Neural progenitor cell (in vitro differentiated cells): ENCODE results near the gene DBP. TPM values are rescaled to one million over a fixed set of nuclear protein-coding genes. Genes with fewer than 3 reads are reported as not detected.
"Not testable (repeated sequence)": the region's sequence is repeated elsewhere in the genome, so short reads cannot be mapped to it uniquely, and the experiment has no call there.

Experiments used
- DNase-seq: peaks from one replicate; pipeline ENCODE4 v3.0.0-alpha.2; 2016; ENCODE audit warnings: low spot score
- H2AFZ ChIP-seq: fragments of 200-600 bp; sonication (generic); replicated peaks from 2 replicates; pipeline ENCODE4 v1.6.1; 2016; ENCODE audit warnings: antibody characterized with exemption
- H3F3A ChIP-seq: fragments of 200-600 bp; sonication (generic); 2 replicates; pipeline ENCODE4 v1.6.1; 2016; ENCODE audit warnings: antibody characterized with exemption, low read depth
- H3K27ac ChIP-seq: fragments of 200-600 bp; sonication (generic); 2 replicates; pipeline ENCODE4 v1.5.1; 2016; ENCODE audit warnings: mild to moderate bottlenecking
- H3K27me3 ChIP-seq: fragments of 200-600 bp; sonication (generic); 2 replicates; pipeline ENCODE4 v1.6.1; 2016; ENCODE audit warnings: mild to moderate bottlenecking, moderate library complexity
- H3K36me3 ChIP-seq: fragments of 200-600 bp; sonication (generic); 2 replicates; pipeline ENCODE4 v1.5.1; 2016
- H3K4me1 ChIP-seq: fragments of 200-600 bp; sonication (generic); 2 replicates; pipeline ENCODE4 v1.6.1; 2016; ENCODE audit warnings: mixed run types
- H3K4me2 ChIP-seq: fragments of 200-600 bp; sonication (generic); 2 replicates; pipeline ENCODE4 v1.6.1; 2016
- H3K4me3 ChIP-seq: fragments of 200-600 bp; sonication (generic); 2 replicates; pipeline ENCODE4 v1.5.1; 2016
- H3K79me2 ChIP-seq: fragments of 200-600 bp; sonication (generic); 2 replicates; pipeline ENCODE4 v1.6.1; 2016; ENCODE audit warnings: low read depth
- H3K9ac ChIP-seq: fragments of 200-600 bp; sonication (generic); 2 replicates; pipeline ENCODE4 v1.6.1; 2016
- H3K9me3 ChIP-seq: fragments of 200-600 bp; sonication (generic); 2 replicates; pipeline ENCODE4 v1.5.1; 2016; ENCODE audit warnings: low read depth
- H4K20me1 ChIP-seq: fragments of 200-600 bp; sonication (generic); 2 replicates; pipeline ENCODE4 v1.6.1; 2016; ENCODE audit warnings: low read depth
- H3K27ac Mint-ChIP-seq: 3 replicates; pipeline ENCODE4 v1.8.0; 2021; ENCODE audit warnings: mixed read lengths
- H3K27me3 Mint-ChIP-seq: 2 replicates; pipeline ENCODE4 v1.8.0; 2022; ENCODE audit warnings: low read depth, mild to moderate bottlenecking, inconsistent platforms, moderate library complexity, mixed read lengths; ENCODE audit not compliant: insufficient read depth
- H3K36me3 Mint-ChIP-seq: 3 replicates; pipeline ENCODE4 v1.8.0; 2021; ENCODE audit warnings: mixed read lengths
- H3K4me1 Mint-ChIP-seq: 3 replicates; pipeline ENCODE4 v1.8.0; 2021; ENCODE audit warnings: mixed read lengths
- H3K4me3 Mint-ChIP-seq: 3 replicates; pipeline ENCODE4 v1.8.0; 2021; ENCODE audit warnings: mild to moderate bottlenecking, moderate library complexity, mixed read lengths
- H3K9me3 Mint-ChIP-seq: 3 replicates; pipeline ENCODE4 v1.8.0; 2020; ENCODE audit warnings: mixed read lengths
- CTCF ChIP-seq: fragments of 200-600 bp; sonication (generic); IDR thresholded peaks from 2 replicates; pipeline ENCODE4 v1.5.1; 2017; ENCODE audit warnings: antibody characterized with exemption, mild to moderate bottlenecking
- EZH2 ChIP-seq: fragments of 200-600 bp; sonication (generic); IDR thresholded peaks from 2 replicates; pipeline ENCODE4 v1.6.1; 2017; ENCODE audit warnings: antibody characterized with exemption, mild to moderate bottlenecking, moderate library complexity
- EZH2phosphoT487 ChIP-seq: fragments of 200-600 bp; sonication (generic); IDR thresholded peaks from 2 replicates; pipeline ENCODE4 v1.6.1; 2017; ENCODE audit warnings: antibody characterized with exemption
- total RNA-seq: library from RNA; depleted of rRNA; stranded (reverse); fragments of >200 nt; gene quantifications from 2 replicates; pipeline ENCODE4 v1.2.3, GENCODE V29; 2015; ENCODE audit warnings: low replicate concordance

The DBP gene
- total RNA-seq, 1 donor from 2014 or later, result 7.4 TPM

GRCh38 chr19:48680436-48681126 is 43.4 kb upstream of the DBP start:
- DNase-seq, result no peak
- H2AFZ ChIP-seq, result no peak overlapping the region
- no peak overlapping the region for H3K9ac ChIP-seq
- Mint-ChIP-seq H3K4me3 (no peak overlapping the region), H3K9me3 (no peaks in the 10 kb centered on the region), H3K27ac (no peak overlapping the region), H3K36me3 (no peaks in the 10 kb centered on the region), H3K27me3 (peaks cover 2% of the 10 kb centered on the region), H3K4me1 (peaks cover 8% of the 10 kb centered on the region)
- no peak overlapping the region for H3K27ac ChIP-seq
- no peaks in the 10 kb centered on the region for H3K36me3 ChIP-seq
- peaks cover 2% of the 10 kb centered on the region for H3K4me1 ChIP-seq
- H3K79me2 ChIP-seq, result no peaks in the 10 kb centered on the region
- no peaks in the 10 kb centered on the region for H3K9me3 ChIP-seq
- H3K4me3 ChIP-seq, result no peak overlapping the region
- TF ChIP-seq EZH2phosphoT487, result no peak
- no peaks in the 10 kb centered on the region for H3K27me3 ChIP-seq
- no peaks in the 10 kb centered on the region for H4K20me1 ChIP-seq
- H3F3A ChIP-seq, result peaks cover 2% of the 10 kb centered on the region
- H3K4me2 ChIP-seq, result no peak overlapping the region

- H3K27ac Mint-ChIP-seq, H3K27ac ChIP-seq, H3K4me2 ChIP-seq, H3K27me3 Mint-ChIP-seq, H3K9me3 ChIP-seq, H3F3A ChIP-seq, H3K36me3 ChIP-seq, H3K9ac ChIP-seq, H2AFZ ChIP-seq, H3K4me3 ChIP-seq, H3K79me2 ChIP-seq, H3K27me3 ChIP-seq, H3K4me1 ChIP-seq, H3K9me3 Mint-ChIP-seq, DNase-seq, H3K36me3 Mint-ChIP-seq, H4K20me1 ChIP-seq, H3K4me3 Mint-ChIP-seq: not testable (repeated sequence)
- H3K4me1 Mint-ChIP-seq, result peaks cover 10% of the 10 kb centered on the region
Measured at GRCh38 chr19:48680006-48680405, 42.8 kb upstream of the DBP start.

- Mint-ChIP-seq H3K27ac (no peak overlapping the region), H3K4me1 (peaks cover 21% of the 10 kb centered on the region), H3K4me3 (no peak overlapping the region), H3K36me3 (no peaks in the 10 kb centered on the region), H3K9me3 (no peaks in the 10 kb centered on the region), H3K27me3 (peaks cover 6% of the 10 kb centered on the region)
- H3K27ac ChIP-seq, result no peak overlapping the region
- DNase-seq, result no peak
- peaks cover 9% of the 10 kb centered on the region for H3F3A ChIP-seq
- no peak overlapping the region for H3K4me2 ChIP-seq
- peaks cover 16% of the 10 kb centered on the region for H3K27me3 ChIP-seq
- no peaks in the 10 kb centered on the region for H3K9me3 ChIP-seq
- peaks cover 20% of the 10 kb centered on the region for H3K4me1 ChIP-seq
- no peaks in the 10 kb centered on the region for H4K20me1 ChIP-seq
- H3K79me2 ChIP-seq, result no peaks in the 10 kb centered on the region
- H2AFZ ChIP-seq, result no peak overlapping the region
- no peak overlapping the region for H3K9ac ChIP-seq
- no peaks in the 10 kb centered on the region for H3K36me3 ChIP-seq
- TF ChIP-seq EZH2phosphoT487 (no peak), CTCF (no peak), EZH2 (no peak)
- no peak overlapping the region for H3K4me3 ChIP-seq
Measured at GRCh38 chr19:48678201-48678600, 41.0 kb upstream of the DBP start.

GRCh38 chr19:48676887-48677286 is 39.7 kb upstream of the DBP start:
- H3K4me3 Mint-ChIP-seq, result no peak overlapping the region
- no peaks in the 10 kb centered on the region for H3K9me3 Mint-ChIP-seq

More at GRCh38 chr19:48676887-48677286, 39.7 kb upstream of the DBP start:
- Mint-ChIP-seq H3K27me3 (peaks cover 6% of the 10 kb centered on the region), H3K27ac (no peak overlapping the region), H3K36me3 (no peaks in the 10 kb centered on the region), H3K4me1 (peaks cover 25% of the 10 kb centered on the region)
- H3K4me2 ChIP-seq, result no peak overlapping the region
- H4K20me1 ChIP-seq, result no peaks in the 10 kb centered on the region
- H3K27me3 ChIP-seq, result peaks cover 16% of the 10 kb centered on the region
- H3F3A ChIP-seq, result peaks cover 9% of the 10 kb centered on the region
- no peaks in the 10 kb centered on the region for H3K79me2 ChIP-seq
- H2AFZ ChIP-seq, result no peak overlapping the region
- no peak overlapping the region for H3K4me3 ChIP-seq
- peaks cover 25% of the 10 kb centered on the region for H3K4me1 ChIP-seq
- H3K9me3 ChIP-seq, result no peaks in the 10 kb centered on the region
- no peak overlapping the region for H3K9ac ChIP-seq
- no peak for TF ChIP-seq EZH2phosphoT487
- no peak for TF ChIP-seq CTCF
- TF ChIP-seq EZH2, result no peak
- no peak for DNase-seq
- H3K27ac ChIP-seq, result no peak overlapping the region
- H3K36me3 ChIP-seq, result no peaks in the 10 kb centered on the region
